HCT116 (cell line): ENCODE results near the gene CELF2.

Source experiments
- ATF3 ChIP-seq: IDR thresholded peaks from 2 replicates; pipeline ENCODE4 v1.6.1; 2012
- CBX3 ChIP-seq: IDR thresholded peaks from 2 replicates; pipeline ENCODE4 v1.6.1; 2012; ENCODE audit warnings: low read depth
- EGR1 ChIP-seq: IDR thresholded peaks from 2 replicates; pipeline ENCODE4 v1.6.1; 2012; ENCODE audit warnings: low read depth
- POLR2A ChIP-seq: IDR thresholded peaks from 2 replicates; pipeline ENCODE4 v1.7.0; 2011; ENCODE audit warnings: borderline replicate concordance; ENCODE audit not compliant: insufficient read depth, insufficient read length; ENCODE audit errors: extremely low read depth
- RAD21 ChIP-seq: IDR thresholded peaks from 2 replicates; pipeline ENCODE4 v1.6.1; 2012; ENCODE audit warnings: low read depth, mild to moderate bottlenecking
- SIN3A ChIP-seq: IDR thresholded peaks from 2 replicates; pipeline ENCODE4 v1.6.1; 2012; ENCODE audit warnings: low read depth
- ZFX ChIP-seq: fragments of 450-650 bp; IDR thresholded peaks from 2 replicates; pipeline ENCODE4 v1.6.1; 2017
- TF ChIP-seq, protein P1 (sequence below), 3 experiments: fragments of 200-600 bp in 1 of 3; sonication (generic) in 1 of 3; IDR thresholded peaks in 2 of 3; conservative IDR thresholded peaks in 1 of 3; 2 replicates each; pipeline ENCODE4 v1.5.1; 2012 to 2017; ENCODE audit warnings: low read depth in 2 of 3, low read length in 2 of 3, antibody characterized with exemption in 1 of 3, borderline replicate concordance in 1 of 3, control low read depth in 1 of 3, mild to moderate bottlenecking in 1 of 3, mixed read lengths in 1 of 3, mixed run types in 1 of 3, moderate library complexity in 1 of 3; ENCODE audit not compliant: insufficient read depth in 1 of 3

- TF ChIP-seq SIN3A (no peak), RAD21 (no peak), ZFX (no peak), POLR2A (no peak), EGR1 (no peak), ATF3 (no peak), CBX3 (no peak)
- TF ChIP-seq, protein P1, sequence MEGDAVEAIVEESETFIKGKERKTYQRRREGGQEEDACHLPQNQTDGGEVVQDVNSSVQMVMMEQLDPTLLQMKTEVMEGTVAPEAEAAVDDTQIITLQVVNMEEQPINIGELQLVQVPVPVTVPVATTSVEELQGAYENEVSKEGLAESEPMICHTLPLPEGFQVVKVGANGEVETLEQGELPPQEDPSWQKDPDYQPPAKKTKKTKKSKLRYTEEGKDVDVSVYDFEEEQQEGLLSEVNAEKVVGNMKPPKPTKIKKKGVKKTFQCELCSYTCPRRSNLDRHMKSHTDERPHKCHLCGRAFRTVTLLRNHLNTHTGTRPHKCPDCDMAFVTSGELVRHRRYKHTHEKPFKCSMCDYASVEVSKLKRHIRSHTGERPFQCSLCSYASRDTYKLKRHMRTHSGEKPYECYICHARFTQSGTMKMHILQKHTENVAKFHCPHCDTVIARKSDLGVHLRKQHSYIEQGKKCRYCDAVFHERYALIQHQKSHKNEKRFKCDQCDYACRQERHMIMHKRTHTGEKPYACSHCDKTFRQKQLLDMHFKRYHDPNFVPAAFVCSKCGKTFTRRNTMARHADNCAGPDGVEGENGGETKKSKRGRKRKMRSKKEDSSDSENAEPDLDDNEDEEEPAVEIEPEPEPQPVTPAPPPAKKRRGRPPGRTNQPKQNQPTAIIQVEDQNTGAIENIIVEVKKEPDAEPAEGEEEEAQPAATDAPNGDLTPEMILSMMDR (IDR thresholded peaks at IDR 0.05 in 2 of 3, conservative IDR thresholded peaks at IDR 0.05 in 1 of 3; ENCODE audit: borderline replicate concordance in 1 of 3, insufficient read depth in 1 of 3, low read depth in 2 of 3, low read length in 2 of 3), result no peak
Observed at GRCh38 chr10:11324761-11325321, 307.2 kb downstream of the CELF2 start.
